ENCODE measurements around the gene KCTD16.

DNA sequence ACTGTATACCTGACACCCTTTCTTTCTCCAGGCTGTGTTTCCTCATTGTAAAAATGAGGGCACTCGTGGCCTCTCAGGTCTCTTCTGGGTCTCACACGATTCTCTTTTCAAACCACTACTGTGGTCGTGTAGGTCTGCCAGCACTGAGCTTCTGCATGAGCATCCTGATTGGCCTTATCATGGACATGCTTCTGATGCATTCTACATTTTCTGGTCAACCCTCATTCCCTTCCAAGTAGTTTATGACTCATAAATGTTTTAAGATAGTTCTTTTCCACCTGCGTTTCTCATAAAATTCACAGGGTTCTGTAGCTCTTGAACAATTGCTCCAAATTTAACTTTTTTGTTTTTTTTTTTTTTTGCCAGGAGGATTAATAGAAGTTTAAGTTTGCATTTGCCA lies 294.8 kb downstream of the KCTD16 start:
- TF ChIP-seq, protein P1, sequence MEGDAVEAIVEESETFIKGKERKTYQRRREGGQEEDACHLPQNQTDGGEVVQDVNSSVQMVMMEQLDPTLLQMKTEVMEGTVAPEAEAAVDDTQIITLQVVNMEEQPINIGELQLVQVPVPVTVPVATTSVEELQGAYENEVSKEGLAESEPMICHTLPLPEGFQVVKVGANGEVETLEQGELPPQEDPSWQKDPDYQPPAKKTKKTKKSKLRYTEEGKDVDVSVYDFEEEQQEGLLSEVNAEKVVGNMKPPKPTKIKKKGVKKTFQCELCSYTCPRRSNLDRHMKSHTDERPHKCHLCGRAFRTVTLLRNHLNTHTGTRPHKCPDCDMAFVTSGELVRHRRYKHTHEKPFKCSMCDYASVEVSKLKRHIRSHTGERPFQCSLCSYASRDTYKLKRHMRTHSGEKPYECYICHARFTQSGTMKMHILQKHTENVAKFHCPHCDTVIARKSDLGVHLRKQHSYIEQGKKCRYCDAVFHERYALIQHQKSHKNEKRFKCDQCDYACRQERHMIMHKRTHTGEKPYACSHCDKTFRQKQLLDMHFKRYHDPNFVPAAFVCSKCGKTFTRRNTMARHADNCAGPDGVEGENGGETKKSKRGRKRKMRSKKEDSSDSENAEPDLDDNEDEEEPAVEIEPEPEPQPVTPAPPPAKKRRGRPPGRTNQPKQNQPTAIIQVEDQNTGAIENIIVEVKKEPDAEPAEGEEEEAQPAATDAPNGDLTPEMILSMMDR (IDR thresholded peaks at IDR 0.05), result no peak
- TF ChIP-seq POLR2A (IDR thresholded peaks at IDR 0.05), result no peak

Data from Peyer's patch (tissue), 4 donors.